Measurements from ENCODE around the gene HOXA4. TPM values are rescaled to one million over a fixed set of nuclear protein-coding genes. Genes with fewer than 3 reads are reported as not detected.

The HOXA4 gene
- total and polyA plus RNA-seq, 10 donors: 2.1 to 10.8 (median 4.3) TPM

DNA sequence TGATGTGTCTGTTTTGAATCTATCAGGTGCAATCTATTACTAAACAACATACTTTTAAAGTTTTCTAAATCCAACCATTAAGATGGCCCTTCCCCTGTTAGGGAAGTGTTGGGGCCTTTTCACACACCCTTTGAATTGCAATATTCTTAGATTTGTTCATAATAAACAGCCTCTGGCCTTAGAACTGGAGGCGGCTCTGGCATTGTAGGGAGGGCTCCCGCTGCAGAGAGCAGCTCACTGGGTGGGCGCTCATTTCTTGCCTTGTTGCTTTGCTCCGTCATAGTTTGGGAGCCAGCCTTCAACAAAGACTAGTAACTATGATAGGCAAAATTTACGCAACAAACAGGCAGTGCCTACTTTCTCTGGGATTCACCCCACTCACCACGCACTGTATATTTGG lies 47.8 kb upstream of the HOXA4 start:
- WGBS, 5 donors: 90 to 95% (median 92%) methylated on average over 6 of the region's 6 CpGs
- no peak overlapping the region for H3K27ac ChIP-seq
- H3K4me1 ChIP-seq: peaks cover 16 to 44% (median 29%) of the 10 kb centered on the region in 6 donors
- no peaks in the 10 kb centered on the region for H3K9me3 ChIP-seq
- H3K36me3 ChIP-seq: no peaks in the 10 kb centered on the region
- DNase-seq: peak; percentile 1
- peaks cover 19 to 100% (median 100%) of the 10 kb centered on the region in 7 donors for H3K27me3 ChIP-seq (replicated peaks in 1 of 7)
- intact Hi-C loops (cut with DNase I; ENCODE audit: low total_unique reads): no loop called here
- no peak overlapping the region for H3K4me3 ChIP-seq
- TF ChIP-seq, protein P1, sequence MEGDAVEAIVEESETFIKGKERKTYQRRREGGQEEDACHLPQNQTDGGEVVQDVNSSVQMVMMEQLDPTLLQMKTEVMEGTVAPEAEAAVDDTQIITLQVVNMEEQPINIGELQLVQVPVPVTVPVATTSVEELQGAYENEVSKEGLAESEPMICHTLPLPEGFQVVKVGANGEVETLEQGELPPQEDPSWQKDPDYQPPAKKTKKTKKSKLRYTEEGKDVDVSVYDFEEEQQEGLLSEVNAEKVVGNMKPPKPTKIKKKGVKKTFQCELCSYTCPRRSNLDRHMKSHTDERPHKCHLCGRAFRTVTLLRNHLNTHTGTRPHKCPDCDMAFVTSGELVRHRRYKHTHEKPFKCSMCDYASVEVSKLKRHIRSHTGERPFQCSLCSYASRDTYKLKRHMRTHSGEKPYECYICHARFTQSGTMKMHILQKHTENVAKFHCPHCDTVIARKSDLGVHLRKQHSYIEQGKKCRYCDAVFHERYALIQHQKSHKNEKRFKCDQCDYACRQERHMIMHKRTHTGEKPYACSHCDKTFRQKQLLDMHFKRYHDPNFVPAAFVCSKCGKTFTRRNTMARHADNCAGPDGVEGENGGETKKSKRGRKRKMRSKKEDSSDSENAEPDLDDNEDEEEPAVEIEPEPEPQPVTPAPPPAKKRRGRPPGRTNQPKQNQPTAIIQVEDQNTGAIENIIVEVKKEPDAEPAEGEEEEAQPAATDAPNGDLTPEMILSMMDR (IDR thresholded peaks at IDR 0.05 in 8 of 11, conservative IDR thresholded peaks at IDR 0.05 in 3 of 11): no peak
- TF ChIP-seq POLR2AphosphoS5 (IDR thresholded peaks at IDR 0.05) (no peak), POLR2A (IDR thresholded peaks at IDR 0.05) (no peak)

DNA sequence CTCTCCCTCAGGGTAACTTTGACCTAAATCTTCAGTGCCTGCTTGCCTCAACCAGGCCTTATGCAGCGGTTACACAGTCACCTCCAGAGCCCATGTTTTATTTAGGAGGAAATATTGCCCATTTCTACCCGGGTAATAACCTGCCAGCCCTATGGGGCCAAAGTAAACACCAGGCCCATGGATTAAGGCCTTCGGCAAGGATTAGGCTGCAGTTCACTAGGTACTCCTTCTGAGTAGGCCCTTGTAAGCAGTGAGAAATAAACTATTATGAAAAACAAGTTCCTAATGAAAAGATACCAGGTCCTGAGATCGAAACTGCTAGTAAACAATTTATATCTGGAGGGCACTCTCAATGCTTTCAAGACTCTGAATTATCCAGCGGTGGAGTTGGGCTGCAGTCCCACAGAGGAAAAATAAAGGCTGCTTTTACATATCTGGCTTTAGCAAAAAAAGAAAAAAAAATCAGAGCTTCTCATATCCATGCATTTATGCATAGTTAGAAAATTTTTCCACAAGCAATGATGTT lies 47.3 kb upstream of the HOXA4 start:
- H3K27ac ChIP-seq: no peak overlapping the region
- DNase-seq: peak; percentile 1
- intact Hi-C loops (cut with DNase I; ENCODE audit: low total_unique reads): no loop called here
- no peak overlapping the region for H3K4me3 ChIP-seq
- peaks cover 20 to 44% (median 30%) of the 10 kb centered on the region in 6 donors for H3K4me1 ChIP-seq
- H3K36me3 ChIP-seq: no peaks in the 10 kb centered on the region
- peaks cover 20 to 100% (median 100%) of the 10 kb centered on the region in 7 donors for H3K27me3 ChIP-seq (replicated peaks in 1 of 7)
- TF ChIP-seq, protein P1 (IDR thresholded peaks at IDR 0.05 in 8 of 11, conservative IDR thresholded peaks at IDR 0.05 in 3 of 11): no peak
- no peak for TF ChIP-seq POLR2A (IDR thresholded peaks at IDR 0.05)
- no peak for TF ChIP-seq POLR2AphosphoS5 (IDR thresholded peaks at IDR 0.05)
- no peaks in the 10 kb centered on the region for H3K9me3 ChIP-seq
- 88 to 94% (median 90%) methylated on average over 5 of the region's 5 CpGs for WGBS, 5 donors

DNA sequence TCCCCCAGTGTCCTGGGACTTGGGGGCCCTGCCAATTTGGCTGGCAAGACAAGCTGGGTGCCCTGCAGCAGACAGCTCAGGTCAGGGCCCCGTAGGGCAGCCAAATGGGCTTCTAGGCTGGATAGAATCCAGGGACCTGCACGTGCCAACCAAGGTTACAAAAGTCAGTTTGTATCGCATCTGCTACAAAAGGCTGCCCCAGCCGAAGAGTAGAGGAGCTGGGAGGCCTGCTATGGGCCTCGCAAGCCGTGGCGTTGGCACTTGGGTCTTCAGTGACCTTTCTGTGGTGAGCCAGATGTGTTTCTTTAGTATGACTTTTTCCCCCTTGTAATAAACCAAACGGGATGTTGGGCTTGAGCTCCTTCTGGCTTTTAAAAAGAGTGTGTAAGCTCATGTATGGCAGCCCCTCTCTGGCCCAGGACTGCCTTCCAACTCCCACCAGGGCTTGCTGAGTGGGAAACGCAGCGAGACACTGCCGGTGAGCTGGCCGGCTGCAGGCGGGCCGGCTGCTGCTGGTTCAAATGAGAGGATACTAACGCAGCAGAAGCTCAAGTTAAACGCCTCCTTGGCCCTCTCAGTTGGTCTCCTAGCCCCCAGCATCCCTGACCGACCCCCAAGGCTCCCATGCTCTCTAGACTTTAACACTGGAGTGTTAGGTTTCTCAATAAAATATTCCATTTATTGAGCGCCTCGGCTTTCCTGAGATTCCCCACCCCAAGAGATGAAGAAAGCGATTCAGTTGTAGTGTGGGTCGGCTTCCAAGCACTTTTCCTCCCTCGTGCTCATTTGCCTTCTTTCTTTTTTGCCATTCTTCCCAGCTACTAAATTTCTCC lies 46.6 kb upstream of the HOXA4 start:
- peak; percentile 57 for DNase-seq
- H3K4me3 ChIP-seq: no peak overlapping the region
- H3K36me3 ChIP-seq: no peaks in the 10 kb centered on the region
- 85 to 93% (median 89%) methylated on average over 22 of the region's 22 CpGs for WGBS, 5 donors
- peaks cover 21 to 48% (median 36%) of the 10 kb centered on the region in 6 donors for H3K4me1 ChIP-seq
- H3K27ac ChIP-seq: no peak overlapping the region
- intact Hi-C loops (cut with DNase I; ENCODE audit: low total_unique reads): no loop called here
- TF ChIP-seq, protein P1 (IDR thresholded peaks at IDR 0.05 in 8 of 11, conservative IDR thresholded peaks at IDR 0.05 in 3 of 11): no peak
- no peak for TF ChIP-seq POLR2A (IDR thresholded peaks at IDR 0.05)
- no peak for TF ChIP-seq POLR2AphosphoS5 (IDR thresholded peaks at IDR 0.05)
- peaks cover 0 to 6% (median 0%) of the 10 kb centered on the region in 8 donors for H3K9me3 ChIP-seq
- peaks cover 27 to 100% (median 100%) of the 10 kb centered on the region in 7 donors for H3K27me3 ChIP-seq (replicated peaks in 1 of 7)

DNA sequence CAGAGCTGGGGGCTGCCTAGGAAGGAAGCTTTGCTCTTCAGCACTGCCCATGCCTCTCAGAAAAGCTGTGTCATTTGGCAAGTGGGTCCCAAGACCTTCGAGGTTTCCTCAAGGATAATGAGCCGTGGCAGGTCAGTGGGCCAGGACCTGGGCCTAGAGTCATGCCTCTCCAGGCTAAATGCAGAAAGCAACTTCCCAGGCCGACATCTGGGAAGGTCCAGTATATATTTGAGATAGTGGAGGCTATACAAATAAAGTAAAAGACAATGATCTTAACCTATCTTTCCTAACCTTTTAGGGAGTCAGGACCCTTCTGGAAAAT lies 45.9 kb upstream of the HOXA4 start:
- Histone ChIP-seq H3K4me1 (peaks cover 21 to 55% (median 43%) of the 10 kb centered on the region in 6 donors), H3K36me3 (no peaks in the 10 kb centered on the region), H3K9me3 (peaks cover 0 to 8% (median 0%) of the 10 kb centered on the region in 8 donors), H3K27me3 (replicated peaks in 1 of 7) (peaks cover 29 to 100% (median 100%) of the 10 kb centered on the region in 7 donors), H3K27ac (no peak overlapping the region), H3K4me3 (no peak overlapping the region)
- WGBS, 5 donors: 60 to 80% (median 74%) methylated on average over 3 of the region's 3 CpGs
- TF ChIP-seq POLR2A (IDR thresholded peaks at IDR 0.05) (no peak), POLR2AphosphoS5 (IDR thresholded peaks at IDR 0.05) (no peak)
- TF ChIP-seq, protein P1 (IDR thresholded peaks at IDR 0.05 in 8 of 11, conservative IDR thresholded peaks at IDR 0.05 in 3 of 11): no peak
- intact Hi-C loops (cut with DNase I; ENCODE audit: low total_unique reads): no loop called here
- no peak for DNase-seq

Data from spleen (tissue), 11 donors.